GM19099 (cell line): ENCODE results near the gene HDLBP.

Experiments used
- POLR2A ChIP-seq: IDR thresholded peaks from 3 replicates; pipeline ENCODE4 v1.6.1; 2011; ENCODE audit warnings: low read depth; ENCODE audit not compliant: insufficient read length; ENCODE audit errors: extremely low read depth

Gene HDLBP

GRCh38 chr2:241238693-241239198 is 76.7 kb downstream of the HDLBP start:
- TF ChIP-seq POLR2A, result no peak

GRCh38 chr2:241237949-241238371 is 77.5 kb downstream of the HDLBP start:
- no peak for TF ChIP-seq POLR2A

- TF ChIP-seq POLR2A, result no peak
Observed at GRCh38 chr2:241237047-241237446, 78.4 kb downstream of the HDLBP start.

GRCh38 chr2:241235859-241236593 is 79.4 kb downstream of the HDLBP start:
- TF ChIP-seq POLR2A, result no peak

GRCh38 chr2:241234962-241235740 is 80.3 kb downstream of the HDLBP start:
- TF ChIP-seq POLR2A, result no peak

- TF ChIP-seq POLR2A, result no peak
Observed at GRCh38 chr2:241234066-241234790, 81.2 kb downstream of the HDLBP start.

GRCh38 chr2:241232736-241233575 is 82.5 kb downstream of the HDLBP start:
- TF ChIP-seq POLR2A, result no peak

- TF ChIP-seq POLR2A, result no peak
Observed at GRCh38 chr2:241230435-241230834, 85.0 kb downstream of the HDLBP start.

GRCh38 chr2:241229563-241230401 is 85.7 kb downstream of the HDLBP start:
- TF ChIP-seq POLR2A, result no peak

GRCh38 chr2:241228860-241229516 is 86.5 kb downstream of the HDLBP start:
- TF ChIP-seq POLR2A, result no peak

GRCh38 chr2:241228081-241228859 is 87.2 kb downstream of the HDLBP start:
- no peak for TF ChIP-seq POLR2A

- no peak for TF ChIP-seq POLR2A
Observed at GRCh38 chr2:241227594-241227993, 87.9 kb downstream of the HDLBP start.
